HEK293 (cell line): ENCODE measurements around the gene HINFP.
"Not testable (repeated sequence)": the region's sequence is repeated elsewhere in the genome, so short reads cannot be mapped to it uniquely, and the experiment has no call there.

Source experiments
- CTCF ChIA-PET: fragments of 350-600 bp; formaldehyde crosslinking; extraction: SDS; loops from one replicate; lab custom pipeline; 2021; ENCODE audit warnings: antibody characterized with exemption; lab: Yijun Ruan, JAX
- POLR2A ChIA-PET: fragments of 300-600 bp; formaldehyde crosslinking; extraction: SDS; loops from one replicate; lab custom pipeline; 2020; ENCODE audit warnings: antibody characterized with exemption, inconsistent platforms; lab: Yijun Ruan, JAX
- H3K27ac ChIP-seq: fragments of 200-500 bp; sonication (Bioruptor generic); 2 replicates; pipeline ENCODE4 v1.5.1; 2014; ENCODE audit warnings: low read depth, low read length, control low read depth, inconsistent platforms; ENCODE audit errors: extremely low read depth
- H3K36me3 ChIP-seq, 2 experiments: fragments of 200-500 bp in 1 of 2; sonication (Bioruptor generic) in 1 of 2; 1 replicate in 1 of 2; 2 replicates in 1 of 2; pipeline ENCODE4 v1.5.1; 2014 to 2017; ENCODE audit warnings: inconsistent platforms in 2 of 2, low read length in 2 of 2; ENCODE audit not compliant: control insufficient read depth in 2 of 2, insufficient read depth in 1 of 2
- H3K4me1 ChIP-seq: fragments of 200-500 bp; sonication (Bioruptor generic); 2 replicates; pipeline ENCODE4 v1.5.1; 2014; ENCODE audit warnings: mild to moderate bottlenecking, low read length, inconsistent platforms; ENCODE audit not compliant: control insufficient read depth, insufficient read depth
- H3K4me3 ChIP-seq: 2 replicates; pipeline ENCODE4 v1.5.1; 2011; ENCODE audit warnings: low read depth, mild to moderate bottlenecking, control low read depth, low read length, moderate library complexity
- H3K9me3 ChIP-seq: fragments of 200-500 bp; sonication (Bioruptor generic); 2 replicates; pipeline ENCODE4 v1.5.1; 2014; ENCODE audit warnings: low read depth, low read length, inconsistent platforms; ENCODE audit not compliant: control insufficient read depth, insufficient read depth
- SP3 ChIP-seq: fragments of 450-650 bp; formaldehyde crosslinking; IDR thresholded peaks from 2 replicates; pipeline ENCODE4 v1.5.1; 2016; ENCODE audit warnings: missing biosample characterization, missing genetic modification characterization
- ZBTB20 ChIP-seq: fragments of 450-650 bp; formaldehyde crosslinking; IDR thresholded peaks from 2 replicates; pipeline ENCODE4 v1.5.1; 2016; ENCODE audit warnings: missing biosample characterization, missing genetic modification characterization
- ZNF175 ChIP-seq: fragments of 450-650 bp; formaldehyde crosslinking; IDR thresholded peaks from 2 replicates; pipeline ENCODE4 v1.5.1; 2016; ENCODE audit warnings: missing biosample characterization, missing genetic modification characterization
- ZNF184 ChIP-seq: fragments of 450-650 bp; IDR thresholded peaks from 2 replicates; pipeline ENCODE4 v1.5.1; 2018; ENCODE audit warnings: missing biosample characterization, mild to moderate bottlenecking, missing genetic modification characterization
- ZNF302 ChIP-seq: fragments of 450-650 bp; formaldehyde crosslinking; IDR thresholded peaks from 2 replicates; pipeline ENCODE4 v1.5.1; 2016; ENCODE audit warnings: missing biosample characterization, missing genetic modification characterization, low read depth
- ZNF341 ChIP-seq: fragments of 450-650 bp; formaldehyde crosslinking; IDR thresholded peaks from 2 replicates; pipeline ENCODE4; 2016; ENCODE audit warnings: low read depth, missing biosample characterization, missing genetic modification characterization
- ZNF362 ChIP-seq: fragments of 450-650 bp; formaldehyde crosslinking; IDR thresholded peaks from 2 replicates; pipeline ENCODE4 v1.5.1; 2016; ENCODE audit warnings: missing biosample characterization, missing genetic modification characterization
- ZNF391 ChIP-seq: fragments of 450-650 bp; formaldehyde crosslinking; IDR thresholded peaks from 2 replicates; pipeline ENCODE4 v1.5.1; 2016; ENCODE audit warnings: low read depth, missing biosample characterization, missing genetic modification characterization, borderline replicate concordance
- ZNF398 ChIP-seq: fragments of 450-650 bp; formaldehyde crosslinking; IDR thresholded peaks from 2 replicates; pipeline ENCODE4 v1.5.1; 2017; ENCODE audit warnings: missing biosample characterization, missing genetic modification characterization
- ZNF629 ChIP-seq: fragments of 450-650 bp; formaldehyde crosslinking; IDR thresholded peaks from 2 replicates; pipeline ENCODE4 v1.5.1; 2017; ENCODE audit warnings: missing biosample characterization, missing genetic modification characterization
- ZNF747 ChIP-seq: fragments of 450-650 bp; formaldehyde crosslinking; IDR thresholded peaks from 2 replicates; pipeline ENCODE4 v1.5.1; 2016; ENCODE audit warnings: missing biosample characterization, missing genetic modification characterization
- TF ChIP-seq, protein P1 (sequence below): fragments of 450-650 bp; formaldehyde crosslinking; IDR thresholded peaks from 2 replicates; pipeline ENCODE4 v1.5.1; 2016; ENCODE audit warnings: missing biosample characterization, missing genetic modification characterization
- TF ChIP-seq, protein P2 (sequence below): fragments of 450-650 bp; formaldehyde crosslinking; IDR thresholded peaks from 2 replicates; pipeline ENCODE4 v1.5.1; 2016; ENCODE audit warnings: missing biosample characterization, missing genetic modification characterization

Gene HINFP

DNA sequence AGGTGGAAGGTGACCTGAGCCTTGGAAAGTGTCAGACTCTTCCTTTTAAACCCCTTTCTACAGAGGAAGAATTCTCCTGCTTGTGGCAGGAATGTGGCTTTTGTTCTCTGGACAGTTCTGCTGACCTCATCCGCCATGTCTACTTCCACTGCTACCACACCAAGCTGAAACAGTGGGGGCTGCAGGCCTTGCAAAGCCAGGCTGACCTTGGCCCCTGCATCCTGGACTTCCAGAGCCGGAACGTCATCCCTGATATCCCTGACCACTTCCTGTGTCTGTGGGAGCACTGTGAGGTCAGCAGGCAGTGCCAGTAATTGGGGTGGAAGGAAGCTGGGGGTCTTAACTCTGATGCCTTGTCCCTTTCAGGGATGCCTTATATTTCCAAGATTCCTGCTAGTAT is 9.3 kb downstream of the HINFP start (continued):
- TF ChIP-seq, protein P1, sequence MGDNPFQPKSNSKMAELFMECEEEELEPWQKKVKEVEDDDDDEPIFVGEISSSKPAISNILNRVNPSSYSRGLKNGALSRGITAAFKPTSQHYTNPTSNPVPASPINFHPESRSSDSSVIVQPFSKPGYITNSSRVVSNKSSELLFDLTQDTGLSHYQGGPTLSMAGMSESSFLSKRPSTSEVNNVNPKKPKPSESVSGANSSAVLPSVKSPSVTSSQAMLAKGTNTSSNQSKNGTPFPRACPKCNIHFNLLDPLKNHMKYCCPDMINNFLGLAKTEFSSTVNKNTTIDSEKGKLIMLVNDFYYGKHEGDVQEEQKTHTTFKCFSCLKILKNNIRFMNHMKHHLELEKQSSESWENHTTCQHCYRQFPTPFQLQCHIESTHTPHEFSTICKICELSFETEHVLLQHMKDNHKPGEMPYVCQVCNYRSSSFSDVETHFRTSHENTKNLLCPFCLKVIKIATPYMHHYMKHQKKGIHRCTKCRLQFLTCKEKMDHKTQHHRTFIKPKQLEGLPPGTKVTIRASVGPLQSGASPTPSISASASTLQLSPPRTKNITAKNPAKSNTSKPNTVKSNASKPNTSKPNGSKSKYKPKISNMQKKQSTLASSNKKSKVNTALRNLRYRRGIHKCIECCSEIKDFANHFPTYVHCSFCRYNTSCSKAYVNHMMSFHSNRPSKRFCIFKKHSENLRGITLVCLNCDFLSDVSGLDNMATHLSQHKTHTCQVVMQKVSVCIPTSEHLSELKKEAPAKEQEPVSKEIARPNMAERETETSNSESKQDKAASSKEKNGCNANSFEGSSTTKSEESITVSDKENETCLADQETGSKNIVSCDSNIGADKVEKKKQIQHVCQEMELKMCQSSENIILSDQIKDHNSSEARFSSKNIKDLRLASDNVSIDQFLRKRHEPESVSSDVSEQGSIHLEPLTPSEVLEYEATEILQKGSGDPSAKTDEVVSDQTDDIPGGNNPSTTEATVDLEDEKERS (tag by site-specific recombination): no peak
- TF ChIP-seq ZNF341 (tag by site-specific recombination) (no peak), ZNF175 (tag by site-specific recombination) (no peak), ZNF629 (tag by site-specific recombination) (no peak), ZNF362 (tag by site-specific recombination) (no peak), ZNF302 (tag by site-specific recombination) (no peak), ZNF398 (tag by site-specific recombination) (no peak), ZBTB20 (tag by site-specific recombination) (no peak), SP3 (tag by site-specific recombination) (no peak), ZNF184 (tag by site-specific recombination) (no peak)
- TF ChIP-seq, protein P2, sequence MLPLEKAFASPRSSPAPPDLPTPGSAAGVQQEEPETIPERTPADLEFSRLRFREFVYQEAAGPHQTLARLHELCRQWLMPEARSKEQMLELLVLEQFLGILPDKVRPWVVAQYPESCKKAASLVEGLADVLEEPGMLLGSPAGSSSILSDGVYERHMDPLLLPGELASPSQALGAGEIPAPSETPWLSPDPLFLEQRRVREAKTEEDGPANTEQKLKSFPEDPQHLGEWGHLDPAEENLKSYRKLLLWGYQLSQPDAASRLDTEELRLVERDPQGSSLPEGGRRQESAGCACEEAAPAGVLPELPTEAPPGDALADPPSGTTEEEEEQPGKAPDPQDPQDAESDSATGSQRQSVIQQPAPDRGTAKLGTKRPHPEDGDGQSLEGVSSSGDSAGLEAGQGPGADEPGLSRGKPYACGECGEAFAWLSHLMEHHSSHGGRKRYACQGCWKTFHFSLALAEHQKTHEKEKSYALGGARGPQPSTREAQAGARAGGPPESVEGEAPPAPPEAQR (tag by site-specific recombination): no peak

DNA sequence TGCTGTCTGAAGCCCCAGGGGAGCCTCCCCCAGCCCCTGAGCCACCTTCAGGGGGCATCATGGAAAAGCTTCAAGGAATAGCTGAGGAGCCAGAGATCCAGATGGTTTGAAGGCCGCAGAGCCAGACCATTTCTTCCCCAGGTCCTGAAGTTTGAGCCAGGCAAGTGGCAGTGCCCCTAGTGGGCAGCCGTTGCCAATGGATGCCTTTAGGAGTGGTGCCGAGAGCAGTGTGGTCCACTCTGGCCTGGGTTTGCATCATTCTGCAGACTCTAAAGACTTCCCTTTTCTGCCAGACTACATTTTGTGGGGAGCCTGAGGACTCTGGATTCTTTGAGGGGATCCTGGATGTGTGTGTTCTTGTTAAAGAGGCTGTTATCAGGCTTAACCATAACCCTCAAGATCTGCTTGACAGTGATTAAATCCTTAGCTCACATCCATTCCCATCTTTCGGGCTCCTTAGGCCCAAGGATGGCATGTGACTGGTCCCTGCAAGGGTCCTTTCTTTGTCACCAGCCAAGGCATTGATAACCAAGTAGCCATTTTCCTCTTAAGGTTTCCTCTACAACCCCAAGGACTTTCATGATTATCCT is 13.1 kb downstream of the HINFP start:
- Histone ChIP-seq H3K4me1 (no peaks in the 10 kb centered on the region), H3K4me3 (no peak overlapping the region), H3K36me3 (peaks cover 4 to 55% of the 10 kb centered on the region in 2 experiments; a peak in 2 of 3 replicates)
- TF ChIP-seq ZNF747 (tag by site-specific recombination) (no peak), ZNF391 (no peak)
- TF ChIP-seq, all 188 proteins: peak for 0
- Histone ChIP-seq H3K9me3 (no peaks in the 10 kb centered on the region), H3K27ac (no peak overlapping the region)
- POLR2A ChIA-PET: interaction anchor here (1.4 kb wide), 1 partner anchor 13 kb away, joined by 4 read pairs; the partner anchor contains the start of gene HINFP
- CTCF ChIA-PET: interaction anchor here (0.5 to 3.3 kb wide), 9 partner anchors 10 to 62 kb away, joined by 3 to 18 read pairs (median 3); partner anchors contain the start of genes HINFP and HMBS

DNA sequence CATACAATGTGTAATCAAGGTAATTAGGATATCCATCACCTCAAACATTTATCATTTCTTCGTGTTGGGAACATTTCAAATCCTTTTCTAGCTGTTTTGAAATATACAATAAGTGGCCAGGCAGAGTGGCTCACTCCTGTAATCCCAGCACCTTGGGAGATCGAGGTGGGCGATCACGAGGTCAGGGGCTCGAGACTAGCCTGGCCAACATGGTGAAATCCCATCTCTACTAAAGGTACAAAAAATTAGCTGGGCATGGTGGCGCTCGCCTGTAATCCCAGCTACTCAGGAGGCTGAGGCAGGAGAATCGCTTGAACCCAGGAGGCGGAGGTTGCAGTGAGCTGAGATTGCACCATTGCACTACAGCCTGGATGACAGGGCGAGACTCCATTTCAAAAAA is 17.9 kb downstream of the HINFP start:
- H3K9me3 ChIP-seq, H3K27ac ChIP-seq, H3K36me3 ChIP-seq, POLR2A ChIA-PET, H3K4me3 ChIP-seq, H3K4me1 ChIP-seq: not testable (repeated sequence)
- CTCF ChIA-PET: interaction anchor here (0.6 to 1.6 kb wide), 7 partner anchors 9 to 260 kb away, joined by 3 to 5 read pairs (median 3); partner anchors contain the start of gene CBL
